Liver (tissue), 9 donors: Measurements from ENCODE around the gene KDELR3. TPM values are rescaled to one million over a fixed set of nuclear protein-coding genes. Genes with fewer than 3 reads are reported as not detected.

Source experiments
- DNase-seq: peaks from one replicate; pipeline ENCODE4 v3.0.0-alpha.2; 2017; ENCODE audit warnings: low spot score
- H3K27ac ChIP-seq, 2 donors: one replicate each; pipeline ENCODE4 v1.7.0; 2013; ENCODE audit warnings: inconsistent platforms in 2 of 2, low read length in 2 of 2, control low read depth in 1 of 2, low read depth in 1 of 2, mild to moderate bottlenecking in 1 of 2
- H3K27me3 ChIP-seq, 4 donors: one replicate each; pipeline versions ENCODE4 v1.6.1 to v1.7.0; 2013; ENCODE audit warnings: low read length in 3 of 4, inconsistent platforms in 1 of 4, mild to moderate bottlenecking in 1 of 4, moderate library complexity in 1 of 4; ENCODE audit not compliant: control insufficient read depth in 4 of 4, insufficient read depth in 4 of 4
- H3K36me3 ChIP-seq, 4 donors: one replicate each; pipeline versions ENCODE4 v1.6.1 to v1.7.0; 2013; ENCODE audit warnings: low read length in 3 of 4, mild to moderate bottlenecking in 3 of 4, low read depth in 1 of 4, moderate library complexity in 1 of 4; ENCODE audit not compliant: control insufficient read depth in 4 of 4, insufficient read depth in 3 of 4
- H3K4me1 ChIP-seq, 4 donors: one replicate each; pipeline versions ENCODE4 v1.6.1 to v1.7.0; 2013; ENCODE audit warnings: low read length in 3 of 4, mild to moderate bottlenecking in 3 of 4, moderate library complexity in 1 of 4; ENCODE audit not compliant: control insufficient read depth in 4 of 4, insufficient read depth in 4 of 4
- H3K4me3 ChIP-seq, 3 donors: one replicate each; pipeline versions ENCODE4 v1.6.1 to v1.7.0; 2013; ENCODE audit warnings: low read length in 3 of 3, control low read depth in 1 of 3, low read depth in 1 of 3, mild to moderate bottlenecking in 1 of 3
- H3K9ac ChIP-seq, 2 donors: one replicate each; pipeline ENCODE4 v1.7.0; 2013; ENCODE audit warnings: low read length in 2 of 2, mild to moderate bottlenecking in 2 of 2, moderate library complexity in 2 of 2, control low read depth in 1 of 2, low read depth in 1 of 2
- H3K9me3 ChIP-seq, 4 donors: one replicate each; pipeline versions ENCODE4 v1.6.1 to v1.7.0; 2013; ENCODE audit warnings: low read length in 3 of 4; ENCODE audit not compliant: control insufficient read depth in 4 of 4
- ATF3 ChIP-seq: IDR thresholded peaks from 2 replicates; pipeline ENCODE4 v1.6.1; 2016; ENCODE audit warnings: antibody characterized with exemption
- CTCF ChIP-seq: fragments of 150-350 bp; IDR thresholded peaks from 2 replicates; pipeline ENCODE4 v1.5.1; 2017; ENCODE audit warnings: improper control_type of control experiment, low read depth, low read length; ENCODE audit not compliant: missing input control
- EGR1 ChIP-seq, 2 donors: IDR thresholded peaks; 2 replicates each; pipeline ENCODE4 v1.6.1; 2016 to 2018; ENCODE audit warnings: antibody characterized with exemption in 2 of 2, low read depth in 2 of 2
- FOXA1 ChIP-seq: IDR thresholded peaks from 2 replicates; pipeline ENCODE4 v1.6.1; 2016; ENCODE audit warnings: antibody characterized with exemption
- FOXA2 ChIP-seq: IDR thresholded peaks from 2 replicates; pipeline ENCODE4 v1.6.1; 2016; ENCODE audit warnings: antibody characterized with exemption
- GABPA ChIP-seq, 2 donors: IDR thresholded peaks in 1 of 2; conservative IDR thresholded peaks in 1 of 2; 2 replicates each; pipeline ENCODE4 v1.6.1; 2016; ENCODE audit warnings: antibody characterized with exemption in 2 of 2, mild to moderate bottlenecking in 1 of 2, moderate library complexity in 1 of 2
- HNF4A ChIP-seq, 2 donors: conservative IDR thresholded peaks; 2 replicates each; pipeline ENCODE4 v1.6.1; 2016; ENCODE audit warnings: antibody characterized with exemption in 2 of 2, mild to moderate bottlenecking in 2 of 2
- HNF4G ChIP-seq: IDR thresholded peaks from 2 replicates; pipeline ENCODE4 v1.6.1; 2016; ENCODE audit warnings: antibody characterized with exemption
- JUND ChIP-seq, 2 donors: IDR thresholded peaks; 2 replicates each; pipeline ENCODE4 v1.6.1; 2016; ENCODE audit warnings: antibody characterized with exemption in 2 of 2
- MAX ChIP-seq: IDR thresholded peaks from 2 replicates; pipeline ENCODE4 v1.6.1; 2016; ENCODE audit warnings: antibody characterized with exemption
- NR2F2 ChIP-seq: IDR thresholded peaks from 2 replicates; pipeline ENCODE4 v1.6.1; 2016; ENCODE audit warnings: antibody characterized with exemption
- RAD21 ChIP-seq, 2 donors: IDR thresholded peaks; 2 replicates each; pipeline ENCODE4 v1.6.1; 2016; ENCODE audit warnings: antibody characterized with exemption in 2 of 2, mild to moderate bottlenecking in 2 of 2
- REST ChIP-seq: IDR thresholded peaks from 2 replicates; pipeline ENCODE4 v1.6.1; 2016; ENCODE audit warnings: antibody characterized with exemption, mild to moderate bottlenecking
- RXRA ChIP-seq, 2 donors: IDR thresholded peaks; 2 replicates each; pipeline ENCODE4 v1.6.1; 2017 to 2018; ENCODE audit warnings: antibody characterized with exemption in 2 of 2, mild to moderate bottlenecking in 1 of 2
- SP1 ChIP-seq: IDR thresholded peaks from 2 replicates; pipeline ENCODE4 v1.6.1; 2018; ENCODE audit warnings: antibody characterized with exemption, mild to moderate bottlenecking
- TAF1 ChIP-seq: conservative IDR thresholded peaks from 2 replicates; pipeline ENCODE4 v1.6.1; 2016; ENCODE audit warnings: antibody characterized with exemption, mild to moderate bottlenecking
- YY1 ChIP-seq: IDR thresholded peaks from 2 replicates; pipeline ENCODE4 v1.6.1; 2016; ENCODE audit warnings: antibody characterized with exemption, mild to moderate bottlenecking
- ZBTB33 ChIP-seq: IDR thresholded peaks from 2 replicates; pipeline ENCODE4 v1.6.1; 2016; ENCODE audit warnings: antibody characterized with exemption
- WGBS: extraction: QIAGEN DNeasy Blood & Tissue Kit; methylation state at CpG from one replicate; pipeline ENCODE4 v1.1.7; 2013; 5-methylcytosine and 5-hydroxymethylcytosine counted together
- polyA plus RNA-seq, 2 donors: library from polyadenylated mRNA; stranded (reverse) in 1 of 2; unstranded in 1 of 2; fragments of 200-250 nt in 1 of 2; fragments of >200 nt in 1 of 2; fragmentation: Nextera tagmentation in 1 of 2; extraction: Ambion mirVana in 1 of 2; gene quantifications; one replicate each; pipeline versions ENCODE4 v1.2.1 to v1.2.3, GENCODE V29; 2013 to 2015
- total RNA-seq, 2 donors: library from RNA; depleted of rRNA; stranded (reverse); fragments of >200 nt; gene quantifications; one replicate each; pipeline ENCODE4 v1.2.3, GENCODE V29; 2014
- donor health status: healthy.
- donor health status: healthy.
- donor health status: healthy.
- donor health status: healthy.
- donor health status: healthy.

The KDELR3 gene
- total and polyA plus RNA-seq, 4 donors, result 3.5 to 12.8 (median 9.5) TPM

- Histone ChIP-seq H3K4me3 (no peak overlapping the region), H3K4me1 (peaks cover 0 to 2% (median 0%) of the 10 kb centered on the region in 4 donors), H3K9me3 (no peaks in the 10 kb centered on the region), H3K27ac (no peak overlapping the region), H3K9ac (no peak overlapping the region), H3K27me3 (no peaks in the 10 kb centered on the region), H3K36me3 (no peaks in the 10 kb centered on the region)
- TF ChIP-seq RAD21 (IDR thresholded peaks at IDR 0.05) (peak; percentile 49 to 70), FOXA2 (no peak), CTCF (peak; percentile 32), NR2F2 (no peak), GABPA (IDR thresholded peaks at IDR 0.05 in 1 of 2, conservative IDR thresholded peaks at IDR 0.05 in 1 of 2) (no peak), JUND (IDR thresholded peaks at IDR 0.05) (no peak)
- DNase-seq, result peak; percentile 47
- WGBS, result 78% methylated on average over 1 of the region's 1 CpG
Measured at GRCh38 chr22:38513063-38513462, 45.2 kb downstream of the KDELR3 start.

GRCh38 chr22:38518620-38519019 is 50.7 kb downstream of the KDELR3 start:
- WGBS, result 93% methylated on average over 4 of the region's 4 CpGs
- Histone ChIP-seq H3K9ac (no peak overlapping the region), H3K27me3 (no peaks in the 10 kb centered on the region), H3K36me3 (no peaks in the 10 kb centered on the region), H3K4me3 (no peak overlapping the region), H3K9me3 (no peaks in the 10 kb centered on the region), H3K27ac (no peak overlapping the region), H3K4me1 (no peaks in the 10 kb centered on the region)
- no peak for DNase-seq
- TF ChIP-seq TAF1 (no peak), ZBTB33 (no peak), CTCF (no peak), HNF4A (conservative IDR thresholded peaks at IDR 0.05) (no peak), RXRA (IDR thresholded peaks at IDR 0.05) (no peak), JUND (IDR thresholded peaks at IDR 0.05) (no peak), YY1 (no peak), MAX (no peak), RAD21 (IDR thresholded peaks at IDR 0.05) (no peak), GABPA (IDR thresholded peaks at IDR 0.05 in 1 of 2, conservative IDR thresholded peaks at IDR 0.05 in 1 of 2) (no peak), EGR1 (IDR thresholded peaks at IDR 0.05; ENCODE audit: low read depth in 2 of 2) (no peak), SP1 (no peak), HNF4G (no peak), ATF3 (no peak), NR2F2 (no peak), REST (no peak), FOXA1 (no peak), FOXA2 (no peak)
